Activated T-helper 17 cell treated with anti-CD3 and anti-CD28 coated beads, Interleukin-2, amount 50 U/mL, for 72 hours (primary cell): ENCODE measurements around the gene ELMO1. TPM values are rescaled to one million over a fixed set of nuclear protein-coding genes. Genes with fewer than 3 reads are reported as not detected.

Experiments
- ATAC-seq: fragments of 150-1000 bp; cut with Tn5 transposase; replicated peaks from 2 replicates; pipeline ENCODE4 v1.10.0; 2021; ENCODE audit warnings: mild to moderate bottlenecking, moderate library complexity
- H3K27ac Mint-ChIP-seq: one replicate; pipeline ENCODE4 v1.8.0; 2022; ENCODE audit warnings: mixed read lengths
- H3K27me3 Mint-ChIP-seq: one replicate; pipeline ENCODE4 v1.8.0; 2022; ENCODE audit warnings: mixed read lengths
- H3K36me3 Mint-ChIP-seq: one replicate; pipeline ENCODE4 v1.8.0; 2022; ENCODE audit warnings: low read depth, mild to moderate bottlenecking, mixed read lengths
- H3K4me1 Mint-ChIP-seq: one replicate; pipeline ENCODE4 v1.8.0; 2022; ENCODE audit warnings: mixed read lengths
- H3K4me3 Mint-ChIP-seq: one replicate; pipeline ENCODE4 v1.8.0; 2022; ENCODE audit warnings: mild to moderate bottlenecking, mixed read lengths
- H3K9me3 Mint-ChIP-seq: one replicate; pipeline ENCODE4 v1.8.0; 2022; ENCODE audit warnings: mixed read lengths
- total RNA-seq, 2 donors: library from RNA; stranded (reverse); gene quantifications; one replicate each; pipeline ENCODE4 v1.2.3, GENCODE V29; 2022

Gene ELMO1, protein sequence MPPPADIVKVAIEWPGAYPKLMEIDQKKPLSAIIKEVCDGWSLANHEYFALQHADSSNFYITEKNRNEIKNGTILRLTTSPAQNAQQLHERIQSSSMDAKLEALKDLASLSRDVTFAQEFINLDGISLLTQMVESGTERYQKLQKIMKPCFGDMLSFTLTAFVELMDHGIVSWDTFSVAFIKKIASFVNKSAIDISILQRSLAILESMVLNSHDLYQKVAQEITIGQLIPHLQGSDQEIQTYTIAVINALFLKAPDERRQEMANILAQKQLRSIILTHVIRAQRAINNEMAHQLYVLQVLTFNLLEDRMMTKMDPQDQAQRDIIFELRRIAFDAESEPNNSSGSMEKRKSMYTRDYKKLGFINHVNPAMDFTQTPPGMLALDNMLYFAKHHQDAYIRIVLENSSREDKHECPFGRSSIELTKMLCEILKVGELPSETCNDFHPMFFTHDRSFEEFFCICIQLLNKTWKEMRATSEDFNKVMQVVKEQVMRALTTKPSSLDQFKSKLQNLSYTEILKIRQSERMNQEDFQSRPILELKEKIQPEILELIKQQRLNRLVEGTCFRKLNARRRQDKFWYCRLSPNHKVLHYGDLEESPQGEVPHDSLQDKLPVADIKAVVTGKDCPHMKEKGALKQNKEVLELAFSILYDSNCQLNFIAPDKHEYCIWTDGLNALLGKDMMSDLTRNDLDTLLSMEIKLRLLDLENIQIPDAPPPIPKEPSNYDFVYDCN
- 100 to 1,000 TPM in 1 of 2 donors, 10 to 100 TPM in 1; 77.4 to 106 TPM for total RNA-seq

DNA sequence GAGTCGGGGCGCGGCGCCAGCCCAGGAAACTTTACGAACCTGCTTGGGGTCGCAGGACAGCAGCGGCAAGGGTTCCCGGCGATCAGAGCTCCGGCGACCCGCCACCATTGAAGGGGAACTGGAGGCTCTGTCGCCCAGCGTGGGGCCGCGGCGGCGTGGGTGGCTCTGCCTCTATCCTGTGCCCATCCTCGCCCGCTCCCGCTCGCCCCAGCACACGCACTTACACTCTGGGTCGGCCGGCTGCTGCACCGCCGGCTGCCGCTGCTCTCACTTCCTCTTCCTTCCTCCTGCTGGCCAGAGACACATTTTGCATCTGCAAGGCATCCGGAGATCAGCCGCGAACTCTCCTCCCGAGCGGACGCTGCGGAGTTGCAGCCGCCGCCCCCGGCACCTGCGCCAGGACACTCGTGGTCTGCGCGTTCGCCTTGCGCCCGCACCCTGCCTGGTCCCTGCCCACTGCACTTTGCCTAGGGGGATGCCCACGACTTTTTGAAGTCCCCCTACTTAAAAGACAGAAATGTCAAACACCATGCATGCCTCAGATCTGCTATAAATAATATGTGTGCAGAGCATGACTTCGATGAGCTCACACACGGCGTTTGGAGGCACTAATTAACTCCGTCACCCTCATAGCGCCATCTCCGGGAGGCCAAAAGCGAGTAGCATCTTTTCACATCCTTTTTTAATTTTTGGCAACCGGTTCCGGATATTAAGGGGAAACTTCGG lies at the start of gene ELMO1:
Gene ELMO1 (minus strand): TSS at position 229 of the 726 bp plus-strand sequence. CDS start 106,174 bp downstream, outside the sequence.
- Mint-ChIP-seq H3K36me3 (peaks cover 44% of the 10 kb centered on the region), H3K4me3 (peak within 1 kb of the TSS; percentile 99), H3K27me3 (no peaks in the 10 kb centered on the region), H3K27ac (peak within 1 kb of the TSS; percentile 96), H3K4me1 (peaks cover 39% of the 10 kb centered on the region), H3K9me3 (no peaks in the 10 kb centered on the region)
- peak; percentile 83 for ATAC-seq

DNA sequence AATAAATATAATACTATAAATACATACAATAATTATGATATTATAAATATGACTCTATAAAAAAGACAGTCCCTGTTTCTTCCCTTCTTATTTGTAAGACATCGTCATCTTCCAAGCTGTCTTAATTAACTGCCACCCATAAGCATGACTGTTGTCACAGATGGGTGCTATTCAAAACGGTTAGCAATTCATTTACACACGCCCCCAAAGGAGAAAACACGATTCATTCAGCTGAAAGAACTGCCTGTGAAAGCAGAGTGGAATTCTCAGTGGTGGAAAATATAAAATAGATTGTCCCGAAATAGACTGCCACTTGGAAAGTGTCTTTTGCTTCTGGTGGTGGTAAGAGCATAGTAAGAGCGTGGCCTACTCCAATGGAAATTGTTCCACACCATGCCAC lies 48.9 kb upstream of the ELMO1 start:
- H3K4me1 Mint-ChIP-seq, result no peaks in the 10 kb centered on the region
- H3K27me3 Mint-ChIP-seq, result no peaks in the 10 kb centered on the region
- ATAC-seq, result no peak
- H3K27ac Mint-ChIP-seq, result no peak overlapping the region
- H3K9me3 Mint-ChIP-seq, result no peaks in the 10 kb centered on the region
- no peaks in the 10 kb centered on the region for H3K36me3 Mint-ChIP-seq
- H3K4me3 Mint-ChIP-seq, result no peak overlapping the region

DNA sequence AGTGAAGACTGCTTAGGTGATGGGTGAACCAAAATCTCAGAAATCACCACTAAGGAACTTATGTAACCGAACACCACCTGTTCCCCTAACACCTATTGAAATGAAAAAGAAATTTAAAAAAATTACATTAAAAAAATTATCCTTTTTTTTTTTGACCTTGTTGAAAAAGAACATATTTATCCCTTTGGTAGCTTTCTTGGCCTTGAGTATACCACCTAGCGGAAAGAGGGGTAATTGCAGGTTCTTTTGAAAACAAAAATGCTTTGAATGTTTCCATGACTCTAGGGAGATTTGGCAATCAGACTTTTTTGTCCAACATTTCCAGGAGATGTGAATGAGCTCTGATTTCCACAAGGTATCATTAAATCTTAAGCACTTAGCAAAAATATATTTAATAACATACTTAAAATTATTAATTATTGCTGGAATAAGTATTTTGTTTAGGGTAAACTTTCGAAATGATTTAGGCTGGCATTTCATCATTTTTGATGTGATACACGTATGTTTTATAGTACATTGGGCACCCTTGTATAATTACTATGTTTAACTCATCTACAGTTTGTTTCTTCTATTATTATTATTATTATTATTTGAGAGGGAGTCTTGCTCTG lies 47.0 kb upstream of the ELMO1 start:
- H3K27me3 Mint-ChIP-seq, result no peaks in the 10 kb centered on the region
- H3K9me3 Mint-ChIP-seq, result no peaks in the 10 kb centered on the region
- H3K27ac Mint-ChIP-seq, result no peak overlapping the region
- no peaks in the 10 kb centered on the region for H3K36me3 Mint-ChIP-seq
- no peak overlapping the region for H3K4me3 Mint-ChIP-seq
- no peak for ATAC-seq
- no peaks in the 10 kb centered on the region for H3K4me1 Mint-ChIP-seq

DNA sequence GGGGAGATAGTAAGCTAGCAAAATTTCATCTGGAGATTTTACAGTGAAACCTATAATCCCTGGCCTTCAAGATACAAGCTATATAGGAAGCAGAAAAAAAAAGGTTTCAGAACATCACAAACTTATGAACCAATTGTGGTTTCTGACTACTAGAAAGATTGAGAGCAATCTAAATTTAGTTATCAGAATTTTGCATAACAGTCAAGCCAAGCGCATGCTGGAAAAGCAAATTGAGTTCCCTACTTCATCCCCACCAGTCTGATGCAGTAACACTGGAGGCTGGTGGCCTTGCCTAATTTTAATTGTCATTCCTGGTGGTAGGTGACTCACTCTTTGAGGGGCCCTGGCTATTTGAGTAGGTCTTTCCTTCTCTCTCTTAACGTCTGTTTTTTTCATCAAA lies 46.3 kb upstream of the ELMO1 start:
- Mint-ChIP-seq H3K36me3 (no peaks in the 10 kb centered on the region), H3K4me3 (no peak overlapping the region), H3K27ac (no peak overlapping the region), H3K9me3 (no peaks in the 10 kb centered on the region), H3K27me3 (no peaks in the 10 kb centered on the region), H3K4me1 (no peaks in the 10 kb centered on the region)
- peak; percentile 21 for ATAC-seq

DNA sequence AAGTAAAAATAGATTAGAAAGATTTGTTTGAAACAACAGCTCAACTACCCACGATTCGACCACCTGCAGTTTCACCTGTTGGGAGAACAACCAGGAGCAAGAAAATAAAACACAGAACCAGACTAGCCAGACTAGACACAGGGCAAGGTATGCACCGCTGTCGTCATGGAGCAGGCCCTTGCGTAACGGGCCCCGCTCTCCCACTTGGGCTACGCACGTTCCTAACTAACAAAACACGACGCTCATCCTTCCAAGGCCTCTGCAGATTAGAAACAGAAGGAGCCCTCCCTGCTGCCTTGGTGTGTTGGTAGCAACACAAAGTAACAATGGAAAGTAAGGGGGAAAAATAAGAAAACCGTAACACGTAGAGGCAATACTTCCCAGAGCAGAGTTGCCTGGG lies 45.1 kb upstream of the ELMO1 start:
- H3K4me3 Mint-ChIP-seq, result no peak overlapping the region
- H3K36me3 Mint-ChIP-seq, result no peaks in the 10 kb centered on the region
- H3K27me3 Mint-ChIP-seq, result no peaks in the 10 kb centered on the region
- no peaks in the 10 kb centered on the region for H3K4me1 Mint-ChIP-seq
- no peak overlapping the region for H3K27ac Mint-ChIP-seq
- no peak for ATAC-seq
- H3K9me3 Mint-ChIP-seq, result no peaks in the 10 kb centered on the region

GRCh38 chr7:37493123-37493522 lies 44.5 kb upstream of the ELMO1 start:
- no peaks in the 10 kb centered on the region for H3K9me3 Mint-ChIP-seq
- no peak for ATAC-seq
- no peaks in the 10 kb centered on the region for H3K27me3 Mint-ChIP-seq
- H3K4me3 Mint-ChIP-seq, result no peak overlapping the region
- no peaks in the 10 kb centered on the region for H3K36me3 Mint-ChIP-seq
- no peaks in the 10 kb centered on the region for H3K4me1 Mint-ChIP-seq
- H3K27ac Mint-ChIP-seq, result no peak overlapping the region

- ATAC-seq, result no peak
- no peaks in the 10 kb centered on the region for H3K27me3 Mint-ChIP-seq
- H3K9me3 Mint-ChIP-seq, result no peaks in the 10 kb centered on the region
- H3K27ac Mint-ChIP-seq, result no peak overlapping the region
- no peaks in the 10 kb centered on the region for H3K4me1 Mint-ChIP-seq
- no peaks in the 10 kb centered on the region for H3K36me3 Mint-ChIP-seq
- no peak overlapping the region for H3K4me3 Mint-ChIP-seq
Measured at GRCh38 chr7:37491919-37492694, 43.4 kb upstream of the ELMO1 start.

DNA sequence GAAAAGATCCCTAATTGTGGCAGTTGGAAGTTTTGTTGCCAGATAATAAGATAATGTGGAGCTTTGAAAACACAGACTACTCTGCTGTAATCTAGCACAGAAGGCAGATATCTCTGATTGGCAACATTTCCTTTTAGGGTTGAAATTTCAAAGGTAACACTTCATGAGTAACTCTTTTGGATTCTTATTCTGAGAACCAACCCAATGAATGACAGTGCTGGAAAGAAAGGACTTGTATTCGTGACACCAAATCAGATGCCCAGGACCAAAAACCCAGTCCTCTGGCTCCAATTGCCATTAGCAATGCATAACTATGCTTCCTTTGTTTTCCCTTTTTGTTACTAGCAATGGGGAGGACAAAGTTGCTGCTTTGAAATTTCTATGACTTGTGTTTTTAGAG lies 41.0 kb upstream of the ELMO1 start:
- Mint-ChIP-seq H3K4me1 (no peaks in the 10 kb centered on the region), H3K36me3 (no peaks in the 10 kb centered on the region), H3K9me3 (no peaks in the 10 kb centered on the region), H3K27me3 (peaks cover 8% of the 10 kb centered on the region), H3K27ac (no peak overlapping the region), H3K4me3 (no peak overlapping the region)
- no peak for ATAC-seq

- Mint-ChIP-seq H3K4me1 (no peaks in the 10 kb centered on the region), H3K4me3 (no peak overlapping the region), H3K36me3 (no peaks in the 10 kb centered on the region), H3K27ac (peak overlapping the region; percentile 65), H3K27me3 (peaks cover 11% of the 10 kb centered on the region), H3K9me3 (no peaks in the 10 kb centered on the region)
- ATAC-seq, result no peak
Measured at GRCh38 chr7:37488163-37488764, 39.6 kb upstream of the ELMO1 start.

DNA sequence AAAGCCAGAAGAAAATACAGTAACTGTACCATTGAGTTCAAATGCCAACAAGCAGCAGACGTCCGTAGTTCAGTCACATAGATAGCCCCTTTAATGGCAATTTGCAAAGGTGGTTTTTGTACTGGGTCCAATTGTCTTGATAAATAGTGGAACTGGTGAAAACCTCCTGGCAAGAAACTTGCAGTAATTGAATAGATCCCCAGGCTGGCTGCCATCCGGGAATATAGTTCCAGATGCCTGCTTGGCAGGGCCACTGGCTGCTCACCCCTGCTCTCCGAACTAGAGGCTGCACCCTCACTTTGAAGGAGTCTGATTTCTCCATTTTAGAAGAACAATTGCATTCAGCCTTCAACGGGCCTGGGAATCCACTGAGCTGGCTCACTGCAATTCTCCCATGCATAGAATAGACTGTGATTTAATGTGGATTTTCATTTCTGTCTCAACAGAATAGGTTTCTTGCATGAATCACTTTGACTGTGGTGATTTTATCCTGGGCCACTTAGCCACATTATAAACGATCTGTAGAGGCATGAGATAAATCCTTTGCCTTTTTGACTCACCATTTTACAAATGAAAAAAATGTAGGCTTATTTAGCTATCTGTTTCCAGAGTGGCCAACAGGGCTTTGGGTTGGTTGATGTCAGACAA lies 35.9 kb upstream of the ELMO1 start:
- peaks cover 27% of the 10 kb centered on the region for H3K27me3 Mint-ChIP-seq
- H3K27ac Mint-ChIP-seq, result no peak overlapping the region
- ATAC-seq, result no peak
- no peaks in the 10 kb centered on the region for H3K9me3 Mint-ChIP-seq
- no peaks in the 10 kb centered on the region for H3K4me1 Mint-ChIP-seq
- H3K4me3 Mint-ChIP-seq, result no peak overlapping the region
- no peaks in the 10 kb centered on the region for H3K36me3 Mint-ChIP-seq

- Mint-ChIP-seq H3K9me3 (no peaks in the 10 kb centered on the region), H3K27me3 (peaks cover 27% of the 10 kb centered on the region), H3K4me1 (no peaks in the 10 kb centered on the region), H3K27ac (no peak overlapping the region), H3K4me3 (no peak overlapping the region), H3K36me3 (no peaks in the 10 kb centered on the region)
- no peak for ATAC-seq
Measured at GRCh38 chr7:37483627-37484026, 35.0 kb upstream of the ELMO1 start.

DNA sequence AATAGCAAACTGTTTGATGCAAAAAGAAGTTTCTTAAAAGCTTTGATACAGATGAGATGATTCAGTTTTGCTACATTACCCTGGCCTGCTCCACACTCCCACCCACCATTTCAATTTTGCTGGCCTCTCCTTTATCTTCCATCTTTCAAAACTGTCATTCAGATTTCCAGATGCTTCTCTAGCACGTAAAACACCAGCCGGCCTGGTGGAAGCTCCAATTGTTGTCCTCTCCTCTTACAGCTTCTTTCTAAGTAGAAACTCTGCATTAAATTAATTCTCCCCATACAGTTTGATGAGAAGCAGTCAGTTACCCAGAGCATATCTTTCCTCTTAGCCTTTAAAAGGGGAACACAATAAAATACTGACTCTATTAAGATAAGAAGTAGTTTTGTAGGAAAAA lies 34.3 kb upstream of the ELMO1 start:
- H3K9me3 Mint-ChIP-seq, result no peaks in the 10 kb centered on the region
- H3K27me3 Mint-ChIP-seq, result peaks cover 28% of the 10 kb centered on the region
- H3K36me3 Mint-ChIP-seq, result no peaks in the 10 kb centered on the region
- no peaks in the 10 kb centered on the region for H3K4me1 Mint-ChIP-seq
- H3K4me3 Mint-ChIP-seq, result no peak overlapping the region
- H3K27ac Mint-ChIP-seq, result no peak overlapping the region
- ATAC-seq, result no peak

GRCh38 chr7:37482505-37482904 lies 33.8 kb upstream of the ELMO1 start:
- H3K27me3 Mint-ChIP-seq, result peaks cover 32% of the 10 kb centered on the region
- H3K4me3 Mint-ChIP-seq, result no peak overlapping the region

More at GRCh38 chr7:37482505-37482904, 33.8 kb upstream of the ELMO1 start:
- H3K36me3 Mint-ChIP-seq, result no peaks in the 10 kb centered on the region
- ATAC-seq, result no peak
- H3K27ac Mint-ChIP-seq, result no peak overlapping the region
- H3K9me3 Mint-ChIP-seq, result no peaks in the 10 kb centered on the region
- no peaks in the 10 kb centered on the region for H3K4me1 Mint-ChIP-seq
